Measurements from ENCODE around the gene GAS7.

GRCh38 chr17:10083864-10084263 lies 114.5 kb downstream of the GAS7 start:
- TF ChIP-seq POLR2A (IDR thresholded peaks at IDR 0.05) (no peak), CTCF (IDR thresholded peaks at IDR 0.05) (no peak), EP300 (IDR thresholded peaks at IDR 0.05) (no peak)

All from tibial nerve (tissue), 4 donors.